ENCODE measurements around the gene SLCO4A1. TPM values are rescaled to one million over a fixed set of nuclear protein-coding genes. Genes with fewer than 3 reads are reported as not detected.

The SLCO4A1 gene
- total and polyA plus RNA-seq, 2 of the 4 experiments (the other 2 are of a cell fraction): 0.72 to 1.1 TPM

- ATAC-seq (ENCODE audit: low read depth): no peak
- POLR2A ChIA-PET (ENCODE audit: unreplicated experiment): no interaction called here
- no peak overlapping the region for H2AK9ac ChIP-seq (replicated peaks; ENCODE audit: low read depth, low read length, poor library complexity)
- no peak overlapping the region for H3K4me3 ChIP-seq (ENCODE audit: insufficient read depth, low read depth, low read length)
- H4K20me1 ChIP-seq (ENCODE audit: insufficient read depth, low read length): no peaks in the 10 kb centered on the region; the same call in 1 of the 2 replicates
- H2BK15ac ChIP-seq (ENCODE audit: low read depth, low read length): no peak overlapping the region
- no peak for DNase-seq
- no peak overlapping the region for H2BK20ac ChIP-seq (ENCODE audit: low read depth, low read length)
- H3K23ac ChIP-seq (ENCODE audit: low read depth, low read length): no peak overlapping the region
- H3K9me1 ChIP-seq (ENCODE audit: insufficient read depth, low read length): no peaks in the 10 kb centered on the region
- H3K79me1 ChIP-seq (ENCODE audit: low read depth in 1 of 2, low read length in 2 of 2): no peaks in the 10 kb centered on the region
- CTCF ChIA-PET: no interaction called here
- intact Hi-C loops (cut with micrococcal nuclease) (no loop called here), dilution Hi-C loops (cut with HindIII; ENCODE audit: low sequenced_read_pairs, unreplicated experiment) (no loop called here), in situ Hi-C loops (cut with MboI; ENCODE audit: low sequenced_read_pairs) (no loop called here)
- no peak overlapping the region for H3K9ac ChIP-seq (ENCODE audit: low read depth, low read length)
- WGBS, 2 experiments (ENCODE audit: extremely low coverage in 2 of 2, insufficient read length in 1 of 2): 92% methylated on average over 13 of the region's 15 CpGs; no CpG with 5 or more reads in 1 of the 2 experiments
- no peak overlapping the region for H2BK120ac ChIP-seq (ENCODE audit: low read depth, low read length)
- H2AFZ ChIP-seq (replicated peaks; ENCODE audit: low read length, poor library complexity): no peak overlapping the region
- no peak overlapping the region for H4K8ac ChIP-seq (ENCODE audit: low read depth in 2 of 2, low read length in 2 of 2)
- H3K27me3 ChIP-seq (ENCODE audit: control insufficient read depth, insufficient read depth, low read length): no peaks in the 10 kb centered on the region
- H3K27ac ChIP-seq (ENCODE audit: insufficient read depth, low read length): no peak overlapping the region
- no peak overlapping the region for H3K4me2 ChIP-seq (ENCODE audit: low read depth, low read length)
- no peak overlapping the region for H2AK5ac ChIP-seq (ENCODE audit: low read depth, low read length)
- TF ChIP-seq CEBPB (IDR thresholded peaks at IDR 0.05; ENCODE audit: low read depth, low read length): no peak
- no peak for TF ChIP-seq FOS (IDR thresholded peaks at IDR 0.05; ENCODE audit: low read depth, low read length)
- TF ChIP-seq SMC3 (IDR thresholded peaks at IDR 0.05; ENCODE audit: low read depth, low read length): no peak
- no peak for TF ChIP-seq USF2 (IDR thresholded peaks at IDR 0.05; ENCODE audit: low read depth, low read length)
- no peak for TF ChIP-seq MAZ (IDR thresholded peaks at IDR 0.05; ENCODE audit: borderline replicate concordance, low read depth, low read length)
- TF ChIP-seq RFX5 (IDR thresholded peaks at IDR 0.05; ENCODE audit: low read depth, low read length): no peak
- TF ChIP-seq NFE2L2 (IDR thresholded peaks at IDR 0.05; ENCODE audit: low read depth, low read length): no peak
- TF ChIP-seq BHLHE40 (IDR thresholded peaks at IDR 0.05; ENCODE audit: low read depth, low read length): no peak
- TF ChIP-seq POLR2A (IDR thresholded peaks at IDR 0.05; ENCODE audit: low read depth, low read length): no peak
- no peak overlapping the region for H3K14ac ChIP-seq (replicated peaks; ENCODE audit: low read depth, low read length)
- no peaks in the 10 kb centered on the region for H3K9me3 ChIP-seq (ENCODE audit: control insufficient read depth, insufficient read depth, low read length)
- peaks cover 5% of the 10 kb centered on the region for H3K4me1 ChIP-seq (ENCODE audit: control insufficient read depth, insufficient read depth, low read length)
- H3K56ac ChIP-seq (ENCODE audit: extremely low read depth, insufficient read depth, low read length): no peak overlapping the region
- H2BK5ac ChIP-seq (ENCODE audit: low read depth, low read length, poor library complexity, severe bottlenecking): no peak overlapping the region
- no peak overlapping the region for H4K91ac ChIP-seq (ENCODE audit: insufficient read depth, low read depth, low read length)
- no peak overlapping the region for H3K4ac ChIP-seq (ENCODE audit: low read depth, low read length)
- no peaks in the 10 kb centered on the region for H3K36me3 ChIP-seq (ENCODE audit: control insufficient read depth, insufficient read depth, low read length)
- no TSS peak for BruUV-seq (replicated peaks)
- H3K18ac ChIP-seq (ENCODE audit: low read depth, low read length): no peak overlapping the region
- no peak overlapping the region for H4K5ac ChIP-seq (ENCODE audit: low read depth, low read length)
These were observed 17.9 kb downstream of the SLCO4A1 start for GRCh38 chr20:62660240-62660615.

All from IMR-90 (cell line).